Ovary (tissue), 9 donors: ENCODE results near the gene PIM1. TPM values are rescaled to one million over a fixed set of nuclear protein-coding genes. Genes with fewer than 3 reads are reported as not detected.

Source experiments
- DNase-seq, 5 donors: peaks; one replicate each; pipeline ENCODE4 v3.0.0-alpha.2; 2019 to 2020
- H3K27ac ChIP-seq, 2 donors: fragments of 200-600 bp; one replicate each; pipeline versions ENCODE4 v1.5.1 to v1.8.0; 2019 to 2022
- H3K27me3 ChIP-seq: fragments of 200-600 bp; one replicate; pipeline ENCODE4 v1.8.0; 2022
- H3K36me3 ChIP-seq: fragments of 200-600 bp; sonication (generic); one replicate; pipeline ENCODE4 v1.5.1; 2019
- H3K4me1 ChIP-seq: one replicate; pipeline ENCODE4 v1.8.1; 2013; ENCODE audit warnings: mild to moderate bottlenecking, moderate library complexity; ENCODE audit not compliant: insufficient read depth
- H3K4me3 ChIP-seq: fragments of 200-600 bp; sonication (generic); one replicate; pipeline ENCODE4 v1.5.1; 2017
- H3K9me3 ChIP-seq, 2 donors: fragments of 200-600 bp in 1 of 2; sonication (generic) in 1 of 2; one replicate each; pipeline versions ENCODE4 v1.5.1 to v1.8.1; 2013 to 2019; ENCODE audit warnings: mild to moderate bottlenecking in 1 of 2, moderate library complexity in 1 of 2
- CTCF ChIP-seq, 3 donors: fragments of 450-650 bp in 2 of 3; fragments of 200-600 bp in 1 of 3; IDR thresholded peaks; one replicate each; pipeline versions ENCODE4 v1.5.1 to v1.8.0; 2016 to 2022; ENCODE audit warnings: antibody characterized with exemption in 3 of 3, mild to moderate bottlenecking in 1 of 3
- EP300 ChIP-seq: sonication (generic); formaldehyde crosslinking; IDR thresholded peaks from one replicate; pipeline ENCODE4 v1.6.1; 2017; ENCODE audit warnings: antibody characterized with exemption
- POLR2A ChIP-seq: fragments of 450-650 bp; IDR thresholded peaks from one replicate; pipeline ENCODE4 v1.6.1; 2017; ENCODE audit warnings: antibody characterized with exemption, mild to moderate bottlenecking, moderate library complexity
- WGBS, 3 donors: extraction: QIAGEN DNeasy Blood & Tissue Kit in 1 of 3; methylation state at CpG; one replicate each; pipeline versions ENCODE4 v1.1.5 to v1.1.7; 2013 to 2017; 5-methylcytosine and 5-hydroxymethylcytosine counted together
- intact Hi-C, 4 donors: fragments of 100-400 bp; cut with DNase I; formaldehyde crosslinking; loops; one replicate each; pipeline versions ENCODE4 v1.11.0 to v1.15.1; 2022 to 2023
- polyA plus RNA-seq, 2 donors: library from polyadenylated mRNA; stranded (reverse); fragments of 200-250 nt in 1 of 2; fragments of 350-450 nt in 1 of 2; fragmentation: Illumina TruSeq in 1 of 2; extraction: RNeasy Lipid Tissue Mini Kit (QIAGEN cat#74804) in 1 of 2; gene quantifications; one replicate each; pipeline ENCODE4 v1.2.3, GENCODE V29; 2013 to 2014
- total RNA-seq, 7 donors: library from RNA; depleted of rRNA in 2 of 7; stranded (reverse); fragments of >200 nt in 2 of 7; fragmentation: NEBNext Ultra II Directional in 3 of 7; extraction: Animal tissue kit (Norgen Biotek cat#: 25700) in 3 of 7; gene quantifications; one replicate each; pipeline versions ENCODE4 v1.1.0 to v1.2.4, GENCODE V29; 2016 to 2023
- donor health status: DM: no; HTN: no; CAD: no; lungs with moderate emphysema.
- donor health status: DM: no; HTN: no; CAD: no.
- donor health status: Bipolar disorder and iron deficiency.
- donor health status: DM: yes; HTN: yes; CAD: no.
- donor health status: DM: no; HTN: no; CAD: no.
- donor health status: DM: yes; HTN: yes; CAD: no.

Gene PIM1
- total and polyA plus RNA-seq, 9 donors: 34.2 to 135 (median 64.9) TPM

DNA sequence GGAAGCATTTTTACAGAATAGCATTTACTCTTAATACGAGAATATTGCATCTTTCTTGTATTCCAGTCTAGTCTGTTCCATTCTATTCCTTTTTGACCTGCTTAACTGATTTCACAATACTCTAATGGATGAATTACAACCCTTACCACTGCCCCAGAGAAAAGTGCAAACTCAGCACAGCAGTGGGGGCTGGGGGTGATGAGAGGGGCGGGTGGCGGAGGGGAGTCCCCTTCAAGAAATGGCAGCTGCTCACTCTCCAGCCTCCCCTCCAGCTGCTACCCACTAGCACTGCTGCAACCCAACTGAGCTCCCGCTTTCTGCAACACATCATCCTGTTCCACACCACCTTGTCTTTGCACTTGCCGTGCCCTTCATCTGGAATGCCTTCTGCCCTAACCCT lies 30.1 kb downstream of the PIM1 start:
- WGBS, 3 donors: 56 to 67% (median 57%) methylated on average over 5 of the region's 5 CpGs
- Histone ChIP-seq H3K27ac (no peak overlapping the region), H3K9me3 (no peaks in the 10 kb centered on the region), H3K4me1 (no peaks in the 10 kb centered on the region), H3K36me3 (no peaks in the 10 kb centered on the region), H3K27me3 (no peaks in the 10 kb centered on the region), H3K4me3 (no peak overlapping the region)
- DNase-seq: no peak
- TF ChIP-seq POLR2A (no peak), EP300 (no peak), CTCF (IDR thresholded peaks at IDR 0.05) (no peak)
- intact Hi-C loops: loop anchor here in 2 of 4 donors (10.0 kb wide), 3 partner anchors 305 to 705 kb away; partner anchors contain the start of gene C6orf89 (in 1 of the 2)

DNA sequence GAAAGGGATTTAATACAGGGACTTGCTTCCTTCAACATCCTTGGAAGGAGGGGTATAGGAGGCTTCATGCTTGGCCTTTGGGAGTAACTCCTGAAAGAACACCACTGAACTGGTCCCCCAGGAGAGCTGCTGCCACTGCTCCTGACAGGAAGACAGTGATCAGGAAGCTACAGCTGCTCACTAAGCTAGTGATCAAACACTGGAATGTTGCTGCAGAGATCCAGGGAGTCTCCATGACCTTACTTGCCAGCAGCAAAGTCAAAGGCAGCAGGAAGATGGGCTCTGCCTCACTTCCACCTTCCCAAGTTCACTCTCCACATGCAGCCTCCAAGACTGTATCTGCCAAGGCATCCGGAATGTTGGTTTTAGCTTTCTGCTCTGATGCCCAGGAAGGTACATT lies 31.8 kb downstream of the PIM1 start:
- H3K4me1 ChIP-seq: no peaks in the 10 kb centered on the region
- no peak for DNase-seq
- WGBS, 3 donors: 92 to 100% (median 94%) methylated on average over 1 of the region's 1 CpG
- TF ChIP-seq CTCF (IDR thresholded peaks at IDR 0.05) (no peak), EP300 (no peak), POLR2A (no peak)
- intact Hi-C loops: loop anchor here in 2 of 4 donors (10.0 kb wide), 3 partner anchors 307 to 707 kb away; partner anchors contain the start of gene C6orf89 (in 1 of the 2)
- H3K27me3 ChIP-seq: no peaks in the 10 kb centered on the region
- H3K27ac ChIP-seq: no peak overlapping the region
- no peaks in the 10 kb centered on the region for H3K36me3 ChIP-seq
- no peak overlapping the region for H3K4me3 ChIP-seq
- H3K9me3 ChIP-seq: no peaks in the 10 kb centered on the region

DNA sequence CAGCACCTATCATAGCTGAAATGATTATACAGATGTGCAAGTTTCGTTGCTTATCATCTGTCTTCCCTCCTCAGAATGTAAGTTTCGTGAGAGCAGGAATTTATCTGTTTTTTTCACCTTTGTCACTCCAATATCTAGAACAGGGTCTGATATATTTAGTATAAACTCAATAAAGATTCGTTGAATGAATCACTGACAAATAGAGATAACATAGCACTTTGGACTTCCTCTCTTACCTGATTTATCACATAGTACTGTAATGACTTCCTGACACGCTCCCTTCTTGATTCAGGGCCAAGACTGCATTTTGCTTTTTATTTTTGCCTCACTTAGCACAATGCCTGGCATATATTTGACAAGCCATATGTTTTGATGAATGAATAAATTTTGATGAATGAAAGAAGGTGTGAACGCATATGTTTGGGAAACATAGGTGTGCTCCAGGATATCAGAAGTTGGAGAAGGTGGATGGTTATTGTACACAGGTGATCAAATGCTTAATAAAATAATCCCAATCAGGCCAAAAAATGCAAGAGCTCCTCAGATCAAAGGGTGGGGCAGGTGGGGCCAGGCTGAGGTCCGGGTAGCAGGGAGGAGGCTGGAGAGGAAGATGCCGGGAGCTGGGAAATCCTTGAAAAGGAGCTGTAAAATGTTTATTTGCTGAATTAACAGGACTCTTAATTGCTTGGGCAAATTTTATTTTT lies 33.0 kb downstream of the PIM1 start:
- intact Hi-C loops: loop anchor here in 2 of 4 donors (10.0 kb wide), 3 partner anchors 308 to 708 kb away; partner anchors contain the start of gene C6orf89 (in 1 of the 2)
- 71 to 77% (median 73%) methylated on average over 7 of the region's 7 CpGs for WGBS, 3 donors

More for the DNA sequence above, 33.0 kb downstream of the PIM1 start:
- DNase-seq: no peak
- no peaks in the 10 kb centered on the region for H3K27me3 ChIP-seq
- no peak overlapping the region for H3K27ac ChIP-seq
- H3K36me3 ChIP-seq: no peaks in the 10 kb centered on the region
- H3K4me1 ChIP-seq: no peaks in the 10 kb centered on the region
- TF ChIP-seq POLR2A: no peak
- no peak for TF ChIP-seq EP300
- no peak for TF ChIP-seq CTCF (IDR thresholded peaks at IDR 0.05)
- H3K4me3 ChIP-seq: no peak overlapping the region
- H3K9me3 ChIP-seq: no peaks in the 10 kb centered on the region
